Effector CD4-positive, alpha-beta T cell (primary cell): ENCODE measurements around the gene SLC25A15.

Experiments
- DNase-seq: peaks from one replicate; pipeline ENCODE4 v3.0.0-alpha.2; 2020
- total RNA-seq: gene quantifications from one replicate; lab custom pipeline; 2026; lab: John Stamatoyannopoulos, UW

SLC25A15 gene
- 10.1 reads per million, percentile 32 among the genes with 10 or more reads in this experiment for total RNA-seq

- DNase-seq, result peak; percentile 55
Observed at GRCh38 chr13:40789275-40790153, at the start of gene SLC25A15. Gene SLC25A15, plus strand, starts transcription at chr13:40789611. Its CDS starts 3,616 bp downstream, at chr13:40793227.

- DNase-seq, result no peak
Observed at GRCh38 chr13:40749327-40749726, 40.1 kb upstream of the SLC25A15 start.

- DNase-seq, result no peak
Observed at GRCh38 chr13:40755082-40755700, 34.2 kb upstream of the SLC25A15 start.

GRCh38 chr13:40756042-40756441 lies 33.4 kb upstream of the SLC25A15 start:
- DNase-seq, result no peak

- no peak for DNase-seq
Observed at GRCh38 chr13:40758811-40759210, 30.6 kb upstream of the SLC25A15 start.

GRCh38 chr13:40762849-40763248 lies 26.6 kb upstream of the SLC25A15 start:
- no peak for DNase-seq

GRCh38 chr13:40764587-40765403 lies 24.6 kb upstream of the SLC25A15 start:
- peak; percentile 23 for DNase-seq

- no peak for DNase-seq
Observed at GRCh38 chr13:40765602-40766001, 23.8 kb upstream of the SLC25A15 start.

GRCh38 chr13:40769970-40770369 lies 19.4 kb upstream of the SLC25A15 start:
- DNase-seq, result no peak

- DNase-seq, result no peak
Observed at GRCh38 chr13:40770609-40770933, 18.8 kb upstream of the SLC25A15 start.

- DNase-seq, result peak; percentile 91
Observed at GRCh38 chr13:40770934-40771618, 18.3 kb upstream of the SLC25A15 start, which contains the start of gene MRPS31. Gene MRPS31, minus strand, starts transcription at chr13:40771190. Its CDS starts 54 bp downstream, at chr13:40771136.

- no peak for DNase-seq
Observed at GRCh38 chr13:40772765-40773473, 16.5 kb upstream of the SLC25A15 start.

GRCh38 chr13:40774672-40775071 lies 14.7 kb upstream of the SLC25A15 start:
- no peak for DNase-seq

GRCh38 chr13:40776232-40776631 lies 13.2 kb upstream of the SLC25A15 start:
- no peak for DNase-seq

GRCh38 chr13:40776681-40777165 lies 12.7 kb upstream of the SLC25A15 start:
- DNase-seq, result peak; percentile 62

GRCh38 chr13:40777166-40777808 lies 12.1 kb upstream of the SLC25A15 start:
- peak; percentile 11 for DNase-seq

GRCh38 chr13:40777809-40778175 lies 11.6 kb upstream of the SLC25A15 start:
- no peak for DNase-seq

GRCh38 chr13:40779049-40779448 lies 10.4 kb upstream of the SLC25A15 start:
- no peak for DNase-seq

- DNase-seq, result no peak
Observed at GRCh38 chr13:40779796-40780285, 9.6 kb upstream of the SLC25A15 start.

GRCh38 chr13:40780822-40781401 lies 8.5 kb upstream of the SLC25A15 start:
- DNase-seq, result no peak

GRCh38 chr13:40781717-40782116 lies 7.7 kb upstream of the SLC25A15 start:
- no peak for DNase-seq
